GM18520 (cell line): Measurements from ENCODE around the gene PEX16.

Source experiments
- ATAC-seq: cut with Tn5 transposase; IDR thresholded peaks from one replicate; pipeline ENCODE4 v1.9.1; 2021; ENCODE audit not compliant: unreplicated experiment

PEX16 gene

DNA sequence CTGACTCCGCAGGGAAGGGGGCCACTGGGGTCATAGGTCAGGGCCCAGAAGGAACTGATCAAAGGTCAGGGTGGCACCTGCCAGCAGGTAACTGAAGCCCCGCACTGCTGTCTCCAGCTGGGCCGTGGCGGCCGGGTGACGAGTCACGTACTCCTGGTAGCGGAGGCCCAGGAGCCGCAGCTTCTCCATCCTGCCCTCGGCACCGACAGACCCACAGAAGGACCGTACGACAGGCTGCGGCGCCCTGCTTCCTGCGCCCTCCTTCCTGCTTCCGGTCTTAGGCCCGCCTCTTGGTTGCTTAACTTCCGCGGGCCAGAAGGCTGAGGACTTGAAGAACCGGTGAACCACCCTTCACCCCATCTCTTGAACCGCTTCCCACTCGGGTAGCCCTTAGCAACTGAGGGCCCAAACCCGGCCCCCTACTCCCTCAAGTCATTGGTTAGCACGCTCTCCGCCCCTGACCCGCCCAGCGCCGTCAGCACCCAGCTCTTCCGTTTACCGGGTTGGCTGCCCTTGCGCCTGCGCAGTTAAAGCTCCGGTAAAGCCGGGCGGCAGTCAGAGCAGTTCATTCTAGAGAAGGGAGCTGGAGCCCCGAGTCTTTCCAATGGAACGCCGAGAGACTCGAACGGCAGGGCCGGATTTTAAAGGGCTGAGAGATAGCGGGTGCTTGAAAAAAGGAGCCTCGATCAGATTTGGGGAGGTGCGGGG is at the start of gene PEX16:
PEX16 (minus strand) TSS at position 255 of the 708 bp plus-strand sequence; CDS start at position 189, 66 bp downstream.
- peak; percentile 87 for ATAC-seq

DNA sequence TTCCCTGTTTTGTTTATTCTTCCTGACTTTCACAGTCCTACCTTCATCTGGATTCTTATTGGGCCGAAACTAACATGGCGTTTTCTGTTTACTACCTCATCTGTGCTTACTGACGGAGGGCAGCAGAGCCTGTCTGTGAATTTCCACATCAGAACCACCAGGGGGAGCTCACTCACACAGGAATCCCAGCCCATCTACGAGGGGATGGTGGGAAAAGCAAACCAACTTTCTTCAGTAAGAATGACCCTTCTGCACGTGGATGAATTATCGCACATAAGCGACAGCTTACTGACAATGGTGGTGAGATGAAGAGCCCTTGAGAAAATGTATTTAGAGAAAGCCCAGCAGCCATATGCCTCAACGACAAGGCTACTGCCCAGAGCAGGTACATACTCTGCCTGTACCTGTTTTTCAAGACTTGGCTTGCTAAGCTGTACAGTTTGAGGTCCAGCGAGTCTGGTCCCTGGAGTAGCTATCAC is 47.3 kb upstream of the PEX16 start:
- ATAC-seq: no peak

GRCh38 chr11:45961751-45962240 is 44.1 kb upstream of the PEX16 start:
- no peak for ATAC-seq

GRCh38 chr11:45960387-45961095 is 42.9 kb upstream of the PEX16 start:
- no peak for ATAC-seq

DNA sequence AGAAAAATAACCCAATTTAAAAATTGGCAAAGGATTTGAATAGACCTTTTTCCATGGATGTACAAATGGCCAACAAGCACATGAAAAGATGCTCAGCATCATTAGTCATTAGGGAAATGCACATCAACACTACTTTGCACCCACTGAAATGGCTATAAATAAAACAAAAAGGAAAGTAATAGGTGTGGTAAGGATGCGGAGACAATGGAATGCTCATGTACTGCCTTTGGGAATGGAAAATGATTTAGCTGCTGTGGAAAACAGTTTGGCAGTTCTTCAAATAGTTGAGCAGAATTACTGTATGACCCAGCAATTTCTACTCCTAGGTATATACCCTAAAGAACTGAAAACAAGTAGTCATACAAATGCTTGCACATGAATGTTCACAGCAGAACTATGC is 42.2 kb upstream of the PEX16 start:
- ATAC-seq: no peak

GRCh38 chr11:45949992-45950407 is 32.3 kb upstream of the PEX16 start:
- no peak for ATAC-seq

DNA sequence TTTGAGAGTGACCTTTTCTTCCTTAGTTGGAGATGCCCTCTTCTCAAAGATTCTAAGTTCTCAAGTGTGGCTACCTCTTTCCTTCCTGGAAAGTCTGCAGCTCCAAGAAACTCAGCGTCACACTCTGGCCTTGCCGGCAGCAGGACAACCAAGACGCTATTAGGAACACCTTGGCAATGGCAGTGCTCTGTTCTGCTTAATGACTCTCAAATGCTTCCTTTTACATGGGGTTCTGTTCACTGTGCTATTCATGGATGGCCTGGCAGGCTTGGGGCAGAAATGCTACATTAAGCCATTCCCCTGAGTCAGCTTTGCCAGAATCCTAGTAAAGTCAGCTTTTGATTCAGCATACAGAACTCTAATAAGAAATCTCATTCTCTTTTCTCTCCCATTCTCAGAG is 30.7 kb upstream of the PEX16 start:
- no peak for ATAC-seq

GRCh38 chr11:45947885-45948284 is 30.2 kb upstream of the PEX16 start:
- ATAC-seq: no peak

- ATAC-seq: no peak
Measured at GRCh38 chr11:45945397-45945999, 27.8 kb upstream of the PEX16 start.

DNA sequence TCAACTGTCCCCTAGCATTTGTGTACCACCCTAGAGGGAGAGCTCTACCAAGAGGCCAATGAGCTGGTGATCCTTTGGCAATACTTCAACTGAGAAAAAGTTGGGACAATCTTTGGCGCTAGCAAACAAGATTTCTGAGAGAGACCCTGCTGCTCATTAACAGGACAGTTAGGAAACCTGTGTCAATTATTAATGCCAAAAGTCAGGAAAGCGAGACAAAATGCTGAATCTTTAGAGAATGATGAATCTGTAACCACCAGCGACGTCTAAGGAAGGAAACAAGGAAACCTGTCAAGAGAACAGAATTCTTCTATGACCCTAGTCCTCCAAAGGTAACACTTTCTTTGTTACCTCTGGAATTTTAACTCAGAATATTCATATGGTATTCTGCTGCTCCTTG is 24.7 kb upstream of the PEX16 start:
- ATAC-seq: no peak

- ATAC-seq: no peak
Measured at GRCh38 chr11:45941285-45941684, 23.6 kb upstream of the PEX16 start.

GRCh38 chr11:45939836-45940235 is 22.2 kb upstream of the PEX16 start:
- ATAC-seq: no peak

- ATAC-seq: no peak
Measured at GRCh38 chr11:45937916-45938315, 20.2 kb upstream of the PEX16 start.

DNA sequence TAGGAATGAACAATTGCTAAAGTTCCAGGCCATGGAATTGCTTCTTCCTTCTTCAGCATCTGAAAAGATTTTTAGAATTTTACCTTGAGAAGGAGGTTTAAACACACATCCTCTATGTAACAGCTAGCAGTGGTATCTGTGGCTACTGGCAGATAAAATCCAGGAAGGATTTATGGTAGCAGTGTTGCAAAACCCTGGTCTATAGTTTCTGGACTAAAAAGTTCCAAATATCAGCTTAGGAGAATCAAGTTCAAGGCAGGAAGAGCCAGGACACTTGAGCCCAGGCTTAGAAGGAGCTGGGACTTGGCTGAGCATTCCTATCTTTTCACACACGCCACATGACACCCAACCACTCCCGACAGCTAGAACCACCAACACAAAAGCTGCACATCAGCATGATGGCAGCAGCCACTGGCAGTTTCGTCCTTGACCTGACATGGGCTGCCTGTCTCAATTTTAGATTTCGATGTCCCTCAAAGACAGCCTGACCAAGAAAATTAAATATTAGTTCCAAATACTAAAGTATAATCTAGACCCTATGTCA is 18.9 kb upstream of the PEX16 start:
- no peak for ATAC-seq

- ATAC-seq: no peak
Measured at GRCh38 chr11:45935349-45936064, 17.8 kb upstream of the PEX16 start.

GRCh38 chr11:45934580-45935318 is 17.1 kb upstream of the PEX16 start:
- no peak for ATAC-seq

GRCh38 chr11:45933846-45934579 is 16.3 kb upstream of the PEX16 start:
- ATAC-seq: no peak

DNA sequence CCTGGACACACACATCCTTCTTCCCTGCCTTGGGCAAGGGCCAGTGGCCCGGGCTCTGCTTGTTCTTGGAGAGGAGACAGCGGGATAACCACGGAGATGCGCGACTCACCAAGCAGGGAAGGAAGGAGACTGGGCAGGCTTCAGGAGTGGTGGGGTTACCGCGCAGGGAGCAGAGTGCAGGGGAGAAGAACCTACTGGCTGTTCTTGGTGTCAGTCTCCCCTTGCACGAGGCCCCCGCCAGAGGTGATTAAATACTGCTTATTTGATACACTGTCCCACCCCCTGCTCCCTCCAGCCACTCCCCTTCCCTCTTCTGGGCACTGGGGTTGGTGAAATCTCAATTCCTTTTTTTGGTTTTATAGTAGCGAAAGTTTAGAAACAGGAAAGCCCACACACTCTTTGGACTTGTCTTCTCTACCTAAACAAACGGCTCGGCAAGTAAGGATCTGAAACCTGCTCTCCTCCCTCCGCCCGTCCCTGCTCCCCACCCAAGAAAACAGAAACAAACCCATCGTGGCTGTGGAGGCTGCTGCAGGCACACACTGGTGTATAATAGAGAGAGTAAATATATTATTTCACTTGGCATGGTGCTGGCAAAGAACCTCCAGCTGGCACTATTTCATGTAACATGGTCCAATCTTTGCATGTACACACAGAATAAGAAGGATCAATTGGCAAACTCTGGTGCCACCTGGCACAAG is 15.6 kb upstream of the PEX16 start:
- no peak for ATAC-seq

DNA sequence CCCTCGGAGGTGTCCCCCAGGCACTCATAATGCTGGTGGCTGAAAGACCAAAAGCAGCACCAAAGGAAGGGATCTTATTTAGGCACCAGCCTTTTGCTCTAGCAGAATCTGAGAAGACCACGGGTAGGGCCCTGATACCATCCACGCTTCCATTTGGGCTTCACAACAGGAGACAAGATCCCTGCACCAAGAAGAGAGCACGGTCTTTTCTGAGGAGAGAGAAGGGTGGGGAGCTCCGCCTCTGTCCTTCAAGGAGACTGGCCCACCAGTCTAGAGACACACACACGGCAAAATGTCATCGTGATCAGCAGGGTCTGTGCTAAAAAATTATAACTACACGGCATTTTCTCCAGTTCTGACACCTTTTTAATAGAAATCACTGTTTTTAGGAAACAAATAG is 14.5 kb upstream of the PEX16 start:
- ATAC-seq: no peak
